Inflammatory macrophage treated with lipopolysaccharide for 4 hours (primary cell): ENCODE results near the gene HMGB3.
A peak's percentile ranks its signal among the peaks of the same experiment; 100 is the strongest.
"Not testable (repeated sequence)": the region's sequence is repeated elsewhere in the genome, so short reads cannot be mapped to it uniquely, and the experiment has no call there.

Source experiments
- DNase-seq: peaks from one replicate; pipeline ENCODE4 v3.0.0-alpha.2; 2020

HMGB3 gene

GRCh38 chrX:150982788-150983520 is at the start of gene HMGB3:
Gene HMGB3, plus strand, starts transcription at chrX:150983335. Its CDS starts 2,265 bp downstream, at chrX:150985600.
- peak; percentile 89 for DNase-seq

GRCh38 chrX:150933945-150934350 is 49.2 kb upstream of the HMGB3 start:
- DNase-seq = no peak

- DNase-seq = no peak
These were observed 48.7 kb upstream of the HMGB3 start for GRCh38 chrX:150934453-150934852.

GRCh38 chrX:150935467-150935866 is 47.7 kb upstream of the HMGB3 start:
- DNase-seq = no peak

- no peak for DNase-seq
These were observed 46.6 kb upstream of the HMGB3 start for GRCh38 chrX:150936556-150936955.

- DNase-seq = no peak
These were observed 42.2 kb upstream of the HMGB3 start for GRCh38 chrX:150940844-150941495.

- DNase-seq = no peak
These were observed 41.6 kb upstream of the HMGB3 start for GRCh38 chrX:150941580-150941979.

- DNase-seq = no peak
These were observed 40.1 kb upstream of the HMGB3 start for GRCh38 chrX:150942942-150943594.

GRCh38 chrX:150944233-150944632 is 38.9 kb upstream of the HMGB3 start:
- no peak for DNase-seq

- DNase-seq = no peak
These were observed 28.2 kb upstream of the HMGB3 start for GRCh38 chrX:150954951-150955350.

GRCh38 chrX:150955590-150955989 is 27.5 kb upstream of the HMGB3 start:
- no peak for DNase-seq

- DNase-seq = no peak
These were observed 25.0 kb upstream of the HMGB3 start for GRCh38 chrX:150958177-150958576.

- DNase-seq = no peak
These were observed 23.6 kb upstream of the HMGB3 start for GRCh38 chrX:150959557-150959956.

GRCh38 chrX:150961631-150962030 is 21.5 kb upstream of the HMGB3 start:
- DNase-seq = no peak

GRCh38 chrX:150964416-150964815 is 18.7 kb upstream of the HMGB3 start:
- not testable (repeated sequence) for DNase-seq

- no peak for DNase-seq
These were observed 16.9 kb upstream of the HMGB3 start for GRCh38 chrX:150966235-150966634.

- no peak for DNase-seq
These were observed 16.4 kb upstream of the HMGB3 start for GRCh38 chrX:150966742-150967141.

- DNase-seq = no peak
These were observed 15.3 kb upstream of the HMGB3 start for GRCh38 chrX:150967786-150968185.

- no peak for DNase-seq
These were observed 14.0 kb upstream of the HMGB3 start for GRCh38 chrX:150968862-150969720.

- no peak for DNase-seq
These were observed 10.7 kb upstream of the HMGB3 start for GRCh38 chrX:150972450-150972849.

- DNase-seq = no peak
These were observed 7.3 kb upstream of the HMGB3 start for GRCh38 chrX:150975655-150976390.

GRCh38 chrX:150977411-150978162 is 5.5 kb upstream of the HMGB3 start:
- DNase-seq = no peak
